ENCODE measurements around the gene SANBR. TPM values are rescaled to one million over a fixed set of nuclear protein-coding genes. Genes with fewer than 3 reads are reported as not detected.

Gene SANBR
- total RNA-seq, 2 donors from 2014 or later, result 27.8 to 31.9 TPM

- Mint-ChIP-seq H3K36me3 (ENCODE audit: low read depth) (peaks cover 28% of the 10 kb centered on the region), H3K27ac (no peak overlapping the region), H3K9me3 (peaks cover 3% of the 10 kb centered on the region), H3K27me3 (ENCODE audit: insufficient read depth) (no peaks in the 10 kb centered on the region), H3K4me3 (no peak overlapping the region), H3K4me1 (peaks cover 6% of the 10 kb centered on the region)
- peaks cover 2% of the 10 kb centered on the region for H3K4me1 ChIP-seq (ENCODE audit: control insufficient read depth, insufficient read depth, low read length)
- no peak overlapping the region for H3K9ac ChIP-seq (ENCODE audit: extremely low read depth, low read length, poor library complexity, severe bottlenecking)
- peaks cover 61% of the 10 kb centered on the region for H3K36me3 ChIP-seq (ENCODE audit: control insufficient read depth, insufficient read depth, low read length)
- H3K9me3 ChIP-seq (ENCODE audit: control insufficient read depth, low read length), result no peaks in the 10 kb centered on the region
- no peaks in the 10 kb centered on the region for H3K27me3 ChIP-seq (ENCODE audit: control insufficient read depth, insufficient read depth, low read length, poor library complexity, severe bottlenecking)
- H3K27ac ChIP-seq (ENCODE audit: low read depth, low read length), result no peak overlapping the region
- no peak for DNase-seq
- no peak overlapping the region for H3K4me3 ChIP-seq (ENCODE audit: low read length)
- no peak for TF ChIP-seq CTCF (conservative IDR thresholded peaks at IDR 0.05)
- 93 to 97% methylated on average over 4 of the region's 4 CpGs for WGBS, 2 experiments (ENCODE audit: insufficient coverage in 1 of 2, insufficient read length in 1 of 2)
Observed at GRCh38 chr2:61044636-61045035, 21.0 kb upstream of the SANBR start.

- no peak overlapping the region for H3K4me3 ChIP-seq (ENCODE audit: low read length)
- WGBS, 2 experiments (ENCODE audit: insufficient coverage in 1 of 2, insufficient read length in 1 of 2), result 80 to 94% methylated on average over 1 to 2 of the region's 2 CpGs
- Mint-ChIP-seq H3K4me3 (no peak overlapping the region), H3K9me3 (no peaks in the 10 kb centered on the region), H3K27ac (no peak overlapping the region), H3K4me1 (peaks cover 6% of the 10 kb centered on the region), H3K36me3 (ENCODE audit: low read depth) (peaks cover 32% of the 10 kb centered on the region), H3K27me3 (ENCODE audit: insufficient read depth) (no peaks in the 10 kb centered on the region)
- H3K36me3 ChIP-seq (ENCODE audit: control insufficient read depth, insufficient read depth, low read length), result peaks cover 66% of the 10 kb centered on the region
- peaks cover 2% of the 10 kb centered on the region for H3K4me1 ChIP-seq (ENCODE audit: control insufficient read depth, insufficient read depth, low read length)
- H3K9ac ChIP-seq (ENCODE audit: extremely low read depth, low read length, poor library complexity, severe bottlenecking), result no peak overlapping the region
- no peak for TF ChIP-seq CTCF (conservative IDR thresholded peaks at IDR 0.05)
- DNase-seq, result no peak
- no peak overlapping the region for H3K27ac ChIP-seq (ENCODE audit: low read depth, low read length)
- H3K9me3 ChIP-seq (ENCODE audit: control insufficient read depth, low read length), result no peaks in the 10 kb centered on the region
- H3K27me3 ChIP-seq (ENCODE audit: control insufficient read depth, insufficient read depth, low read length, poor library complexity, severe bottlenecking), result no peaks in the 10 kb centered on the region
Observed at GRCh38 chr2:61045226-61045625, 20.4 kb upstream of the SANBR start.

- H3K4me1 ChIP-seq (ENCODE audit: control insufficient read depth, insufficient read depth, low read length), result peaks cover 2% of the 10 kb centered on the region
- no peaks in the 10 kb centered on the region for H3K27me3 Mint-ChIP-seq (ENCODE audit: insufficient read depth)
- peaks cover 73% of the 10 kb centered on the region for H3K36me3 ChIP-seq (ENCODE audit: control insufficient read depth, insufficient read depth, low read length)
- no peak overlapping the region for H3K27ac ChIP-seq (ENCODE audit: low read depth, low read length)
- peaks cover 6% of the 10 kb centered on the region for H3K4me1 Mint-ChIP-seq
- H3K4me3 ChIP-seq (ENCODE audit: low read length), result no peak overlapping the region
- TF ChIP-seq CTCF (conservative IDR thresholded peaks at IDR 0.05), result no peak
- H3K9ac ChIP-seq (ENCODE audit: extremely low read depth, low read length, poor library complexity, severe bottlenecking), result no peak overlapping the region
- no peaks in the 10 kb centered on the region for H3K9me3 Mint-ChIP-seq
- H3K27ac Mint-ChIP-seq, result no peak overlapping the region
- no peak overlapping the region for H3K4me3 Mint-ChIP-seq
- H3K27me3 ChIP-seq (ENCODE audit: control insufficient read depth, insufficient read depth, low read length, poor library complexity, severe bottlenecking), result no peaks in the 10 kb centered on the region
- DNase-seq, result no peak
- WGBS, 2 experiments (ENCODE audit: insufficient coverage in 1 of 2, insufficient read length in 1 of 2), result 89 to 100% methylated on average over 2 to 4 of the region's 4 CpGs
- peaks cover 37% of the 10 kb centered on the region for H3K36me3 Mint-ChIP-seq (ENCODE audit: low read depth)
- no peaks in the 10 kb centered on the region for H3K9me3 ChIP-seq (ENCODE audit: control insufficient read depth, low read length)
Observed at GRCh38 chr2:61045999-61046398, 19.7 kb upstream of the SANBR start.

All from endodermal cell (in vitro differentiated cells).